Kidney capillary endothelial cell (primary cell): ENCODE data around the gene TNIK.

ENCODE experiments used
- DNase-seq: peaks from one replicate; pipeline ENCODE4 v3.0.0-alpha.2; 2018; ENCODE audit warnings: low spot score

TNIK gene

DNA sequence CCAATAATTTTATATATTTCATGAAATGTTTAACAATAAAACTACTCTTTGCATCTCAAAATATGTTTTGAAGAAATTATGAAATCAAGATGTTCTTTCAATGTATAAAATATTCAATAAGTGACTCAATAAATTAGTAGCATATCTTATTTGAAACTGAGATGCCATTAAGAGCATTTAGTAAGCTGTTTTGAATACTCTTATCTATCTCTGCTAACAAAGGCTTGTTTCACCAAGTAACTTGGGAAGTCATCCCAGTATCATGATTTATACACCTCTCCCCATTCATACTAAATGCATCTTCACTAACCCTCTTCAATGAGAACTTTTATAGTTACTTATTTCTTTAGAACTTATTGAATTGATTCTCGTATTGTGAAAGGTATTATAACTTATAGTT lies 43.1 kb downstream of the TNIK start:
- no peak for DNase-seq

DNA sequence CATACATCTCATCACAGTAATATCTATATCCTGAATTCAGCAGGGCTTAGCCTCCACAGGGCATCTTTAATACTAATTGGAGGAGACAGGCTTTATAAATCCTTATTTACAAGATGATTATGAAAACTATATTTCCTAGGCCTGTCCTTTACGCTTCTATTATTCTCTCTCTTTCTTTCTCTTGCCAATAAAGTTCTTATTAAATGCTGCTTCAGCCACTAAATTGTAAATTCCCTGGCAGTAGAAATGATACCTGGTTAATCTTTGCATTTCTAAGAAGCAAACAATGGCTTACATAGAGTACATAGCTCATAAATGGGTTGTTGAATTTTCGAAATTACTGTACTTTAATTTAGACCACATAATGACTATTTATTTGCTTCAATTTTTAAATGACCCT lies 43.5 kb downstream of the TNIK start:
- DNase-seq, result no peak

DNA sequence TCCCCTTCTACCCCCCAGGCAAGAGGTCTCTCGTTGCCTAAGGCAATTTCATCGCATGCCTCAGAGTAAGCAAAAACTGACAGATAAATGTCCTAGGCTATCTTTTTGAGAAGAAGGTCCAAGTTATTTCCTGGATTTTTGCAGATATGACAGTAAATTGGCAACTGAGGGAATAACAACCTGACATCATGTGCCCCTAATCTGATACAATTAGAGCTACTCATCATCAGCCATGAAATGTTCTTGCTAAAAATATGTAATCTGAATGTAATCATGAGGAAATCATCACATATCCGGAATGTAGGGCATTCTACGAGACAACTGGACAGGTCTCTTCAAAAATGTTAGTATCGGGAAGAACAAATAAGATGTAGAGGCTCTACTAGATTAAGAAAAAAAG lies 44.1 kb downstream of the TNIK start:
- DNase-seq, result peak; percentile 31

GRCh38 chr3:171415070-171415469 lies 45.1 kb downstream of the TNIK start:
- no peak for DNase-seq

DNA sequence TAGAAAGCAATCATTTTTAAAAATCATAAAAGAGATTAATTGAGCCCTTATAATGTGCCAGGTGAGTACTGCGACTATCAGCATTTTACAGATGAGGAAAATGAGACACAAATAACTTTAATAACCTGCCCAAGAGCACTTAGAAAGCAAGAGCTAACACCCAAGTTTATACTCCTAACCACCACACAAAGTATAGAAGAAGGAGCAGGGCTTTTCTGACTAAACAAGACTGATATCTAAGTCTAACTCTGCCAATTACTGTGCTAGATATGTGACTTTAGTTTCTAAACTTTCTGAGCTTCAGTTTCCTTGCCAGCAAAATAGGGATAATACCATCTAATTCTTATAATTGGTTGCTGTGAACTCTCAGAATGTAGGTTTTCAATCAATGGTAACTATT lies 47.7 kb downstream of the TNIK start:
- DNase-seq, result no peak

DNA sequence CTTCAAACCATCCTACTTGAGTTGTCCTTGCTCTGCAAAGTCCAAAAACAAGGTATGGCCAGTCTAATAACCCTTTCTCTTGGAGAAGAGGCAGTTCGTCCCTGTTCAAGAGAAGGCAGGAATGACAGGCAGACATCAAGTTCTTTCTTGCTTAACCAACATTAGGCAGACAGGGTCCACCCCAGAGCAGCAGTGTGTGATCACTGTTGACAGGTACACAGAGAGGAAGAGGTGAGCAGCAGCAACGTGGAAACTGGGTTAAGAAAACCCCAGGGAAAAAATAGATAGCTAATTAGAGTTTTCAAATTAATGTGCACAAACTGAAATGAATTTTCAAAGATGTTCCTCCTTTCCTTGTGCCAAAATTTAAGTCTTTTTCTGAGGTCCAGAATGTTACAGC lies 48.2 kb downstream of the TNIK start:
- no peak for DNase-seq

DNA sequence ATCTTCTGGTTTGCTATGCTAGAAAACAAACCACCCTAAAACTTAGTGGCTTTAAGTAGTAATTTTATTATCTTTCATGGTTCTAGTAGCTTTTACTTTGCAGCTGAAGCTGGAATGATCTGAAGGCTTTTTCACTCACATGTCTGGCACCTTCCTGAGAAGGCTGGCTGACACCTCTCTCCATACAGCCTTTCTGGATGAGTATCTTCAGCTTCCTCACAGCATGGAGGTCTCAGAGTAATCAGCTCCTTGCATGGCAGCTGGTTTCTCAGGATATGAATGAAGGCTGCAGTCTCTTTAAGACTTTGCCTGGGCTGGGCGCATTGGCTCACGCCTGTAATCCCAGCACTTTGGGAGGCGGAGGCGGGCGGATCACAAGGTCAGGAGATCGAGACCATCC lies 50.0 kb downstream of the TNIK start:
- DNase-seq, result no peak

GRCh38 chr3:171407759-171408158 lies 52.4 kb downstream of the TNIK start:
- DNase-seq, result no peak

GRCh38 chr3:171404376-171404967 lies 55.7 kb downstream of the TNIK start:
- DNase-seq, result no peak

- no peak for DNase-seq
Observed at GRCh38 chr3:171402281-171402680, 57.9 kb downstream of the TNIK start.

DNA sequence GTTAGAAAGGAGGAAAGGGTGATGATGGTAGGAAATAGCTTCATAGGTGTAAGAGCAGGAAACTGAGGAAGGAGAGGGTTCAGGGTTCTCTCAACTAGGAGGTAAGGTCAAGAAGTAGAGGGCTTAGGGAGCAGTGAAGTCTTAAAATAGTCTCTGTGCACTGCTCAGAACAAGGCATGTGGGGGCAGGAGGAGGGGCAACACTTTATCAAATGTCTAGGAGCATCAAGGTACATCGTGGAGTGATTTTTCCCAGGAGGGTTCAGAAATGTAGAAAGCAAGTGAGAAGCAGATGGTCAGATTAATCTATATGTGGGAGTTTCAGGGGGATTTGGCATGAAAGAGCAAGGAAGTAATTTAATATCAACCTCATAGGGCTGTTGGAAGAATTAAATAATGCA lies 58.8 kb downstream of the TNIK start:
- DNase-seq, result no peak

DNA sequence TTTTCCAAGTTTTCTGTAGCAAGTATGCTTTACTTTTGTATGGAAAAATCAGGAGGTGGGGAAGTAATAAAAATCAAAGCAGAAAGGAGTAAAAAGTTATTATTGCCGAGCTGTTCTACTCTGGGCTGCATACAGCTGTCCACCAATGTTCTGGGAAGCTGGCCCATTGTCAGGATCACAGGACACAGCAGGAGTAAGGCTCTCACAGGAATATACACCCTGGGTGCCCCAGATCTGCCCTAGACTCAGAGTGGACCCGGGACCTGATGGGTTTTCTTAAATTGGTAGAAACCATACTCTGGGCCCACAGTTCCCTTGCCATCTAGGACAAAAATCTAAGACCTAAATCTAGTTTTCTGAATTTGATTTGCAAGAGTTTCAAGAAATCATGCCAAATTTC lies 60.4 kb downstream of the TNIK start:
- no peak for DNase-seq

GRCh38 chr3:171398343-171398742 lies 61.9 kb downstream of the TNIK start:
- DNase-seq, result no peak

- DNase-seq, result no peak
Observed at GRCh38 chr3:171397089-171397488, 63.1 kb downstream of the TNIK start.

- DNase-seq, result no peak
Observed at GRCh38 chr3:171396048-171396447, 64.2 kb downstream of the TNIK start.

- DNase-seq, result no peak
Observed at GRCh38 chr3:171393032-171393744, 67.0 kb downstream of the TNIK start.

DNA sequence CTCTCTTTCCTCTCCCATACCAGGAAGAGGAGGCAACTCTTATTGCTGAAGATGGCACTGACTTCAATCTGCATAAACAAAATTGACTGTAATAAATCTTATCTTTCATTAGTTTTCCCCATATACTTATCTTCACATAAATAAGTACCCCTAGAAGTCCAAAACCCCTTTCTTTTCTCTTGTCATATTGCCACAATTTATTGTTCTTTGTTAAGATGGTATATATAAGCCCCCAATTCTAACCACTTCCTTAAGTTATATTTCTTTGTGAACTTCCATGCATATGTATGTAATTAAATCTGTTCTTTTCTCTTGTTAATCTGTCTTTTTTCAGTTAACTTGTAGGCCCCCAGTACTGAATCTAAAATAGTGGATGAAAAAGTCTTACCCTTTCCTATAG lies 68.8 kb downstream of the TNIK start:
- no peak for DNase-seq

DNA sequence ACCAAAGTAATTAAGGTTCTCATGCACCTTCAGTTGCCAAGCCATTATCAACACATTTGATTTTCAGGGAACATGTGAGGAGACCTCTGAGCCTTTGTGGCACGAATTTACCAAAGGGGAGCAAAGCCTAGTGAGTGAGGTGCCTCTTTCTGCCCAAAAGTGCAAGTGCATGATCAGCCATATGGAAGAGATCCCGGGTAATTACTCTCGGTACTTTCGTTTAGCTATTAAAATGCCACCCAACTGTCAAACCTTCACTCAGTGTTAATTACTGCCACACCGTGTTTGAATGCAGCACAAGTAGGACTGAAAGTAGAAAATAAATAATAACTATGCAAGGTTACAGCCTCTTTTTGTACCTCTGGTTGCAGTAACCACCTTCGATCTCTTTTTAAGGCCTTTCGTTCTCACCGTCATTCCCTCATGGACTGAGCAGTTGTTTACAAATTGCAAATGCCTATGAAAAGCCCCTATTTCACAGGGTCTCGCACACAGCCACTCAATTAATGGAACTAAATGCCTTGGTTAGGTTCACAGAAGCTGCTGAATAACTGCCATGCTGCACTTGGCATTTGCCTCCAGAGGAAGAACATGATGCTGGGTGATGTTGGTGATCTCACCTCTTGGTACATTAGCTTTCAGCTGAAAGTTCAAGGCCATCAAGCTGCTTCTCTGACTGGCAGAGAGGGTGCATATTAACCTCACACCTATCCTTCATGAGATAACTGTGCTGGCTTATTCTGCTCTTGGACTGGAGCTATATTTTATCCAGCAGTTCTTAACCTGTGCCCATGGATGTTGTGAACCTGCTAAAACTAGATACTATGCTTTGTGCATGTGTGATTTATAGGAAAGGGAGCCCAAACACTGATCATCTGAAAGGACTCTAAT lies 69.9 kb downstream of the TNIK start:
- DNase-seq, result no peak

DNA sequence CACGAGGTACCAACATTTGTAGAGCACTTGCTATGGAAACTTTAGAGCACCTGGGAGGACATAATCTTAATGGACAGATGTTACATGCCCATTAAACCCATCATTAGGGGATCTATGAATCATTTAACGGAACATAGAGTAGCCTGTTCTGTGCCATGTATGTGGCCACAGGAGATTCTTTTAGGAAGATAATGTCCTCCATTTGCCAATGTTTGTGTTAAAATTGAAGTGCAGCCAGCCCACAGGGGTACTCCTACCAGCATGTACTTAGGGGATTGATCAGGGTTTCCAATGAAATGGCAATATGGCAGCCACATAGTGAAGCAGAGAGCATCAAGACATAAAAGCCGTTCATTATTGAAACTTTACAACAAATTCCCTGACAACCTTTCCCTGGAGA lies 70.7 kb downstream of the TNIK start:
- DNase-seq, result no peak

- no peak for DNase-seq
Observed at GRCh38 chr3:171388527-171388926, 71.7 kb downstream of the TNIK start.

DNA sequence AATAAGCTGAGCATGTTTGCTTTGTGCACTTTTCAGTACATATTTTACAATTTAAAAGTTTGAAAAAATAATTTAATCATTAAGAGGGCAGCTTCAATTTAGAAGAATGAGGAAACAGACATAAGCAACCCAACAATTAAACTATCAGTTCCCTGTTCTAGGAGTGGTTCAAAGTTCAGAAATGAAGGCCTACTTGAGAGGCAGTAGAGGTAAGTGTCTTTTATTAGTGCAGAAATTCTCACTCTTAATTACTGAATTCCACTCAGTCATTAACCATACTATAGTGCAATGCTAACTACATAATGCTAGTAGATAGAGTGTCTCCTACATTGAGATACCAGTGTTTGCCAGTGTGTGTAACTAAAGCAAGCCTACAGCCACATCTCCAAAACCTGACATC lies 73.1 kb downstream of the TNIK start:
- DNase-seq, result no peak

GRCh38 chr3:171385086-171385485 lies 75.1 kb downstream of the TNIK start:
- DNase-seq, result no peak
